DMS153 treated with DMSO at 0.1 percent for 48 hours (cell line): ENCODE results near the gene COQ3.

Experiments used
- DNase-seq: peaks from one replicate; lab custom pipeline; 2025; ENCODE audit not compliant: unreplicated experiment; lab: John Stamatoyannopoulos, UW

The COQ3 gene

GRCh38 chr6:99393698-99394531, at the start of gene COQ3:
COQ3 (minus strand) TSS chr6:99394195; CDS start chr6:99394179, 16 bp downstream.
- peak; percentile 9 for DNase-seq

- DNase-seq: peak; percentile 9
Observed at GRCh38 chr6:99434702-99435530, 40.9 kb upstream of the COQ3 start.

- no peak for DNase-seq
Observed at GRCh38 chr6:99432877-99433276, 38.9 kb upstream of the COQ3 start.

- no peak for DNase-seq
Observed at GRCh38 chr6:99431901-99432300, 37.9 kb upstream of the COQ3 start.

- DNase-seq: no peak
Observed at GRCh38 chr6:99427988-99428387, 34.0 kb upstream of the COQ3 start.

- no peak for DNase-seq
Observed at GRCh38 chr6:99426451-99426757, 32.4 kb upstream of the COQ3 start.

- peak; percentile 82 for DNase-seq
Observed at GRCh38 chr6:99425647-99426450, 31.9 kb upstream of the COQ3 start.

GRCh38 chr6:99424761-99425646, 31.0 kb upstream of the COQ3 start, which contains the start of gene PNISR:
PNISR (minus strand) TSS chr6:99425308; CDS start chr6:99414659, 10,649 bp downstream.
- DNase-seq: peak; percentile 98

GRCh38 chr6:99424022-99424421, 30.0 kb upstream of the COQ3 start:
- DNase-seq: no peak

- no peak for DNase-seq
Observed at GRCh38 chr6:99422912-99423311, 28.9 kb upstream of the COQ3 start.

GRCh38 chr6:99416892-99417767, 23.1 kb upstream of the COQ3 start:
- no peak for DNase-seq

- no peak for DNase-seq
Observed at GRCh38 chr6:99416226-99416625, 22.2 kb upstream of the COQ3 start.

- DNase-seq: no peak
Observed at GRCh38 chr6:99415446-99415845, 21.5 kb upstream of the COQ3 start.

- DNase-seq: no peak
Observed at GRCh38 chr6:99412065-99412464, 18.1 kb upstream of the COQ3 start.

- no peak for DNase-seq
Observed at GRCh38 chr6:99409672-99410071, 15.7 kb upstream of the COQ3 start.

GRCh38 chr6:99407076-99407475, 13.1 kb upstream of the COQ3 start:
- no peak for DNase-seq

GRCh38 chr6:99402448-99402847, 8.5 kb upstream of the COQ3 start:
- DNase-seq: no peak

GRCh38 chr6:99397287-99397686, 3.3 kb upstream of the COQ3 start:
- no peak for DNase-seq

- no peak for DNase-seq
Observed at GRCh38 chr6:99393366-99393697, 663 bp downstream of the COQ3 start.

- no peak for DNase-seq
Observed at GRCh38 chr6:99390896-99391295, 3.1 kb downstream of the COQ3 start.
